Subcutaneous adipose tissue (tissue), 4 donors: Measurements from ENCODE around the gene MLYCD. TPM values are rescaled to one million over a fixed set of nuclear protein-coding genes. Genes with fewer than 3 reads are reported as not detected.

ENCODE experiments used
- CTCF ChIP-seq: fragments of 450-650 bp; IDR thresholded peaks from one replicate; pipeline ENCODE4 v1.5.1; 2016; ENCODE audit warnings: low read depth, mild to moderate bottlenecking, control low read depth, antibody characterized with exemption, moderate library complexity
- total RNA-seq, 4 donors: library from RNA; depleted of rRNA; stranded (reverse); fragments of >200 nt; gene quantifications; one replicate each; pipeline ENCODE4 v1.1.0, GENCODE V29; 2016

The MLYCD gene
- total RNA-seq, 4 donors from 2014 or later, result 10.0 to 30.9 (median 11.5) TPM

- TF ChIP-seq CTCF, result no peak
These were observed 60.9 kb downstream of the MLYCD start for GRCh38 chr16:83959656-83960434.

GRCh38 chr16:83960521-83961249 is 61.8 kb downstream of the MLYCD start:
- no peak for TF ChIP-seq CTCF

- TF ChIP-seq CTCF, result no peak
These were observed 62.7 kb downstream of the MLYCD start for GRCh38 chr16:83961591-83961990.

- TF ChIP-seq CTCF, result no peak
These were observed 64.6 kb downstream of the MLYCD start for GRCh38 chr16:83963277-83964119.

GRCh38 chr16:83964684-83965443 is 65.9 kb downstream of the MLYCD start:
- no peak for TF ChIP-seq CTCF

GRCh38 chr16:83965444-83966152 is 66.7 kb downstream of the MLYCD start:
- TF ChIP-seq CTCF, result no peak
